ENCODE measurements around the gene TCP11.

- no peak for TF ChIP-seq CTCF (IDR thresholded peaks at IDR 0.05)
- no peak for TF ChIP-seq REST (IDR thresholded peaks at IDR 0.05; ENCODE audit: insufficient read depth in 1 of 2, low read depth in 2 of 2, low read length in 1 of 2)
- no peak for TF ChIP-seq SIN3A (IDR thresholded peaks at IDR 0.05; ENCODE audit: borderline replicate concordance, insufficient read depth, low read depth, low read length)
- no peak for TF ChIP-seq POLR2AphosphoS5 (IDR thresholded peaks at IDR 0.05; ENCODE audit: low read depth, low read length)
Observed at GRCh38 chr6:35108309-35108885, 32.7 kb downstream of the TCP11 start.
